ENCODE measurements around the gene IL24.

IL24 gene

GRCh38 chr1:206925106-206925736, 28.0 kb downstream of the IL24 start:
- no peak for DNase-seq (ENCODE audit: low spot score)

- no peak for DNase-seq (ENCODE audit: low spot score)
These were observed 29.0 kb downstream of the IL24 start for GRCh38 chr1:206926286-206926685.

- DNase-seq (ENCODE audit: low spot score) = no peak
These were observed 32.3 kb downstream of the IL24 start for GRCh38 chr1:206929524-206929923.

GRCh38 chr1:206930210-206930798, 33.1 kb downstream of the IL24 start:
- DNase-seq (ENCODE audit: low spot score) = no peak

GRCh38 chr1:206931709-206932108, 34.5 kb downstream of the IL24 start:
- peak; percentile 25 for DNase-seq (ENCODE audit: low spot score)

GRCh38 chr1:206932177-206932576, 34.9 kb downstream of the IL24 start:
- DNase-seq (ENCODE audit: low spot score) = no peak

GRCh38 chr1:206933333-206933945, 36.2 kb downstream of the IL24 start:
- peak; percentile 50 for DNase-seq (ENCODE audit: low spot score)

- DNase-seq (ENCODE audit: low spot score) = peak; percentile 30
These were observed 38.3 kb downstream of the IL24 start for GRCh38 chr1:206935491-206936067.

- no peak for DNase-seq (ENCODE audit: low spot score)
These were observed 40.2 kb downstream of the IL24 start for GRCh38 chr1:206937425-206937824.

GRCh38 chr1:206939131-206939530, 41.9 kb downstream of the IL24 start:
- no peak for DNase-seq (ENCODE audit: low spot score)

- DNase-seq (ENCODE audit: low spot score) = no peak
These were observed 42.8 kb downstream of the IL24 start for GRCh38 chr1:206939841-206940587.

GRCh38 chr1:206940588-206940936, 43.3 kb downstream of the IL24 start:
- DNase-seq (ENCODE audit: low spot score) = no peak

GRCh38 chr1:206941766-206942418, 44.6 kb downstream of the IL24 start:
- no peak for DNase-seq (ENCODE audit: low spot score)

- DNase-seq (ENCODE audit: low spot score) = no peak
These were observed 47.5 kb downstream of the IL24 start for GRCh38 chr1:206944703-206945102.

GRCh38 chr1:206945779-206946178, 48.5 kb downstream of the IL24 start:
- DNase-seq (ENCODE audit: low spot score) = no peak

GRCh38 chr1:206946261-206946660, 49.0 kb downstream of the IL24 start, which contains the start of gene PIGR:
Gene PIGR, minus strand, starts transcription at chr1:206946466. Its CDS starts 5,935 bp downstream, at chr1:206940531.
- no peak for DNase-seq (ENCODE audit: low spot score)

GRCh38 chr1:206947255-206947654, 50.0 kb downstream of the IL24 start:
- no peak for DNase-seq (ENCODE audit: low spot score)

GRCh38 chr1:206949208-206949607, 52.0 kb downstream of the IL24 start:
- no peak for DNase-seq (ENCODE audit: low spot score)

- no peak for DNase-seq (ENCODE audit: low spot score)
These were observed 52.4 kb downstream of the IL24 start for GRCh38 chr1:206949641-206950040.

GRCh38 chr1:206951318-206952100, 54.3 kb downstream of the IL24 start:
- DNase-seq (ENCODE audit: low spot score) = no peak

- no peak for DNase-seq (ENCODE audit: low spot score)
These were observed 54.9 kb downstream of the IL24 start for GRCh38 chr1:206952171-206952570.

All from AG20443 (cell line).